Endodermal cell (in vitro differentiated cells): ENCODE measurements around the gene PAIP1. TPM values are rescaled to one million over a fixed set of nuclear protein-coding genes. Genes with fewer than 3 reads are reported as not detected.

ENCODE experiments used
- DNase-seq: peaks from one replicate; pipeline ENCODE4 v3.0.0-alpha.2; 2017
- H3K27ac ChIP-seq: 2 replicates; pipeline ENCODE4 v1.5.1; 2013; ENCODE audit warnings: mild to moderate bottlenecking, low read depth, low read length, moderate library complexity
- H3K27me3 ChIP-seq: 2 replicates; pipeline ENCODE4 v1.6.1; 2013; ENCODE audit warnings: mild to moderate bottlenecking, low read length, moderate library complexity; ENCODE audit not compliant: insufficient read depth, control insufficient read depth, poor library complexity, severe bottlenecking
- H3K36me3 ChIP-seq: 2 replicates; pipeline ENCODE4 v1.7.0; 2013; ENCODE audit warnings: mild to moderate bottlenecking, low read length, moderate library complexity; ENCODE audit not compliant: control insufficient read depth, insufficient read depth
- H3K4me1 ChIP-seq: one replicate; pipeline ENCODE4 v1.7.0; 2013; ENCODE audit warnings: low read length; ENCODE audit not compliant: control insufficient read depth, insufficient read depth
- H3K4me3 ChIP-seq: 2 replicates; pipeline ENCODE4 v1.5.1; 2013; ENCODE audit warnings: mild to moderate bottlenecking, low read length, moderate library complexity
- H3K9ac ChIP-seq: 2 replicates; pipeline ENCODE4 v1.6.1; 2013; ENCODE audit warnings: mild to moderate bottlenecking, low read length, moderate library complexity; ENCODE audit not compliant: poor library complexity, severe bottlenecking; ENCODE audit errors: extremely low read depth
- H3K9me3 ChIP-seq: 2 replicates; pipeline ENCODE4 v1.6.1; 2013; ENCODE audit warnings: mild to moderate bottlenecking, low read length, moderate library complexity; ENCODE audit not compliant: control insufficient read depth
- H3K27ac Mint-ChIP-seq: 2 replicates; pipeline ENCODE4 v1.8.0; 2020; ENCODE audit warnings: mixed read lengths
- H3K27me3 Mint-ChIP-seq: 2 replicates; pipeline ENCODE4 v1.8.0; 2021; ENCODE audit warnings: mild to moderate bottlenecking, mixed read lengths; ENCODE audit not compliant: insufficient read depth
- H3K36me3 Mint-ChIP-seq: 2 replicates; pipeline ENCODE4 v1.8.0; 2020; ENCODE audit warnings: low read depth, mixed read lengths
- H3K4me1 Mint-ChIP-seq: 2 replicates; pipeline ENCODE4 v1.8.0; 2020; ENCODE audit warnings: mixed read lengths
- H3K4me3 Mint-ChIP-seq: 2 replicates; pipeline ENCODE4 v1.8.0; 2020; ENCODE audit warnings: mild to moderate bottlenecking, moderate library complexity, mixed read lengths
- H3K9me3 Mint-ChIP-seq: 2 replicates; pipeline ENCODE4 v1.8.0; 2020; ENCODE audit warnings: mild to moderate bottlenecking, mixed read lengths
- CTCF ChIP-seq: fragments of 200-600 bp; sonication (generic); conservative IDR thresholded peaks from 2 replicates; pipeline ENCODE4 v1.5.0; 2021; ENCODE audit warnings: antibody characterized with exemption, mild to moderate bottlenecking
- WGBS, 2 experiments: methylation state at CpG; one replicate each; pipeline versions ENCODE4 v1.1.5 to v1.1.7; 2013; ENCODE audit warnings: missing lambda C conversion rate in 2 of 2, mixed read lengths in 1 of 2; ENCODE audit not compliant: insufficient coverage in 1 of 2, insufficient read length in 1 of 2; 5-methylcytosine and 5-hydroxymethylcytosine counted together
- total RNA-seq, 2 donors: library from RNA; stranded (reverse); fragmentation: NEBNext Ultra II Directional in 1 of 2; extraction: Animal tissue kit (Norgen Biotek cat#: 25700) in 1 of 2; gene quantifications; 2 replicates in 1 of 2; 3 replicates in 1 of 2; pipeline ENCODE4 v1.2.1, GENCODE V29; 2021

Gene PAIP1
- total RNA-seq, 2 donors from 2014 or later: 115 to 118 TPM

DNA sequence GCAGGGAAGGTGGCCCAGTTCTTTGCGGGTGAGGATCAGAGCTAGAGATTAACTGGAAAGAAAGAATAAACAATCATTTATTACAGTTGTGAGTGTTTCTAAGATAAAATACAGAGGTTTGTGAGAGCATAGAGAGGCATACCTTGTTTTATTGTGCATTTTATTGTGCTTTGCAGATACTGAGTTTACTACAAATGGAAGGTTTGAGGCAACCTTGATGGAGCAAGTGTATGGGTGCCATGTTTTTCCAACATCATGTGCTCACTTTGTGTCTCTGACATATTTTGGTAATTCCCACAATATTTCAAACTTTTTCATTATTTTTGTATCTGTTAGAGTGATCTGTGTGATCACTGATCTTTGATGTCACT, 41.2 kb downstream of the PAIP1 start:
- no peaks in the 10 kb centered on the region for H3K36me3 ChIP-seq
- peak overlapping the region; percentile 85 for H3K4me3 Mint-ChIP-seq
- peaks cover 12% of the 10 kb centered on the region for H3K9me3 Mint-ChIP-seq
- H3K36me3 Mint-ChIP-seq: peaks cover 16% of the 10 kb centered on the region
- peak overlapping the region; percentile 94 for H3K4me3 ChIP-seq
- H3K4me1 ChIP-seq: no peaks in the 10 kb centered on the region
- DNase-seq: no peak
- H3K27me3 ChIP-seq: no peaks in the 10 kb centered on the region
- TF ChIP-seq CTCF: no peak
- peaks cover 21% of the 10 kb centered on the region for H3K4me1 Mint-ChIP-seq
- H3K27ac Mint-ChIP-seq: peak overlapping the region; percentile 94
- whole genome bisulfite sequencing, 2 experiments: 68% methylated on average over 1 of the region's 1 CpG; no CpG with 5 or more reads in 1 of the 2 experiments
- H3K9ac ChIP-seq: no peak overlapping the region
- H3K9me3 ChIP-seq: peaks cover 12% of the 10 kb centered on the region
- H3K27ac ChIP-seq: no peak overlapping the region
- peaks cover 2% of the 10 kb centered on the region for H3K27me3 Mint-ChIP-seq

DNA sequence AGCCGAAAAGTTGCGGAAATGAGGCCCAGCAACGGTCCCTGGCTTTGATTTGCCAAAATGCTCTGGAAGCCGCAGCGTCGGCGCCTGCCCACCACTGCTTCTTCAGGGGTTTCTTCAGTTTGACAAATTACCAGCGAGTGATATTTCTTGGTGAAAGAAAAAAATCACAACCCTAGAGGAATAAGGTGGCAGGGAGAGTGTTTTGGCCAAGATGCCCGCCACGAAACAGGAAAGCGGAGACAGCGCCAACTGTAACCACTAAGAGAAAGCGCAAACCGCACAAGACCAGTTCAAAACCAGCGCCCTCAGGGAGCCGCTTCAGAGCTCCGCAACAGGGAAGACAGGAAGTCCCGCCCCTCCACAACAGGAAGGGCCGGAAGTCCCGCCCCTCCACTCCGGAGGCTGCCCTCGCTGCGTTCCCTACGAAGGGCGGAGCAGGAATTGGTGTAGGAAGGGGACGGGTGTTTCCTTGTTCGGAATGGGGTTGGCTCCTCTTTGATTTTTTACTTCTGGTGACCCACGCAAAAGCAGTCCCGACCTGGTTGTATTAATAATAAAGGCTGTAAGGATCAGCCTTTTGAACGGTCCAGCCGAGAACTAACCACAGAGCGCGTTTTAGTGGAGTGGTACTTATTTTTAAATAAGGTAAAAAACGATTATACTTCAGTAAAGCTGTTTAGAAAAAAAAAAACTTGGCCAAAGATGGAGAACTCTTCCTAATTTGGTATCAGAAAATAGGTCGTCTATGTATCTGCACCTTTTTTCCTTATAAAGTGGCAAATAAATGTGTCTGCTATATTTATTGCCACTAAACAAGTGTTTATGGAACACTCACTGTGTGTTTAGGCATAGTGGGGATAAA, 41.8 kb downstream of the PAIP1 start, which contains the start of gene C5orf34:
TSS of gene C5orf34 (minus strand) at position 333 of the 862 bp plus-strand sequence. CDS start 5,809 bp downstream, outside the sequence.
- 1% methylated on average over 19 to 35 of the region's 35 CpGs for WGBS, 2 experiments
- Mint-ChIP-seq H3K4me1 (peaks cover 18% of the 10 kb centered on the region), H3K4me3 (peak within 1 kb of the TSS; percentile 85), H3K9me3 (peaks cover 18% of the 10 kb centered on the region), H3K27me3 (peaks cover 2% of the 10 kb centered on the region), H3K36me3 (peaks cover 21% of the 10 kb centered on the region), H3K27ac (peak within 1 kb of the TSS; percentile 94)
- TF ChIP-seq CTCF: no peak
- peak; percentile 98 for DNase-seq
- no peaks in the 10 kb centered on the region for H3K36me3 ChIP-seq
- H3K9me3 ChIP-seq: peaks cover 12% of the 10 kb centered on the region
- no peaks in the 10 kb centered on the region for H3K4me1 ChIP-seq
- peak within 1 kb of the TSS; percentile 95 for H3K9ac ChIP-seq
- peak within 1 kb of the TSS; percentile 82 for H3K27ac ChIP-seq
- peak within 1 kb of the TSS; percentile 94 for H3K4me3 ChIP-seq
- H3K27me3 ChIP-seq: no peaks in the 10 kb centered on the region

GRCh38 chr5:43514471-43514815, 42.4 kb downstream of the PAIP1 start:
- Histone ChIP-seq H3K4me3 (peak overlapping the region; percentile 94), H3K27me3 (no peaks in the 10 kb centered on the region), H3K27ac (peak overlapping the region; percentile 82), H3K9ac (peak overlapping the region; percentile 95), H3K9me3 (peaks cover 12% of the 10 kb centered on the region), H3K4me1 (no peaks in the 10 kb centered on the region), H3K36me3 (no peaks in the 10 kb centered on the region)
- DNase-seq: no peak
- Mint-ChIP-seq H3K27me3 (peaks cover 2% of the 10 kb centered on the region), H3K4me3 (peak overlapping the region; percentile 85), H3K27ac (peak overlapping the region; percentile 94), H3K36me3 (peaks cover 21% of the 10 kb centered on the region), H3K9me3 (peaks cover 18% of the 10 kb centered on the region), H3K4me1 (peaks cover 18% of the 10 kb centered on the region)
- 2 to 7% methylated on average over 5 to 6 of the region's 6 CpGs for WGBS, 2 experiments
- no peak for TF ChIP-seq CTCF
